Activated B cell treated with CpG ODN at 0.5 μM for 24 hours (primary cell): ENCODE results near the gene OCA2. TPM values are rescaled to one million over a fixed set of nuclear protein-coding genes. Genes with fewer than 3 reads are reported as not detected.
A peak's percentile ranks its signal among the peaks of the same experiment; 100 is the strongest.

Experiments used
- ATAC-seq: fragments of 200-7000 bp; cut with Tn5 transposase; one replicate; pipeline ENCODE4 v1.10.0; 2021; ENCODE audit warnings: low read depth, mild to moderate bottlenecking, moderate library complexity
- CTCF ChIA-PET: fragments of 350-600 bp; sonication (Branson Sonifier 250); formaldehyde crosslinking; loops from one replicate; lab custom pipeline; 2021; ENCODE audit warnings: antibody characterized with exemption; lab: Charles Lee
- POLR2A ChIA-PET: fragments of 350-600 bp; sonication (Branson Sonifier 250); formaldehyde crosslinking; loops from one replicate; lab custom pipeline; 2021; ENCODE audit warnings: antibody characterized with exemption; lab: Charles Lee
- DNase-seq: peaks from one replicate; pipeline ENCODE4 v3.0.0; 2022
- H3K27ac Mint-ChIP-seq: one replicate; pipeline ENCODE4 v1.8.0; 2020; ENCODE audit warnings: mixed read lengths
- H3K27me3 Mint-ChIP-seq: one replicate; pipeline ENCODE4 v1.8.0; 2021; ENCODE audit warnings: mixed read lengths
- H3K36me3 Mint-ChIP-seq: one replicate; pipeline ENCODE4 v1.8.0; 2021; ENCODE audit warnings: low read depth, mixed read lengths
- H3K4me1 Mint-ChIP-seq: one replicate; pipeline ENCODE4 v1.8.0; 2021; ENCODE audit warnings: mixed read lengths
- H3K4me3 Mint-ChIP-seq: one replicate; pipeline ENCODE4 v1.8.0; 2020; ENCODE audit warnings: mild to moderate bottlenecking, mixed read lengths
- H3K9me3 Mint-ChIP-seq: one replicate; pipeline ENCODE4 v1.8.0; 2020; ENCODE audit warnings: mixed read lengths
- intact Hi-C: fragments of 100-400 bp; cut with micrococcal nuclease; formaldehyde crosslinking; loops from one replicate; pipeline ENCODE4 v1.15.1; 2024
- total RNA-seq: library from RNA; stranded (reverse); gene quantifications from 2 replicates; pipeline ENCODE4 v1.2.3, GENCODE V29; 2022
- TF ChIP-seq, protein P1 (sequence below): fragments of 200-600 bp; IDR thresholded peaks from one replicate; pipeline ENCODE4 v1.8.0; 2022; ENCODE audit warnings: antibody characterized with exemption, mild to moderate bottlenecking

OCA2 gene
- total RNA-seq, 1 donor from 2014 or later = not detected

DNA sequence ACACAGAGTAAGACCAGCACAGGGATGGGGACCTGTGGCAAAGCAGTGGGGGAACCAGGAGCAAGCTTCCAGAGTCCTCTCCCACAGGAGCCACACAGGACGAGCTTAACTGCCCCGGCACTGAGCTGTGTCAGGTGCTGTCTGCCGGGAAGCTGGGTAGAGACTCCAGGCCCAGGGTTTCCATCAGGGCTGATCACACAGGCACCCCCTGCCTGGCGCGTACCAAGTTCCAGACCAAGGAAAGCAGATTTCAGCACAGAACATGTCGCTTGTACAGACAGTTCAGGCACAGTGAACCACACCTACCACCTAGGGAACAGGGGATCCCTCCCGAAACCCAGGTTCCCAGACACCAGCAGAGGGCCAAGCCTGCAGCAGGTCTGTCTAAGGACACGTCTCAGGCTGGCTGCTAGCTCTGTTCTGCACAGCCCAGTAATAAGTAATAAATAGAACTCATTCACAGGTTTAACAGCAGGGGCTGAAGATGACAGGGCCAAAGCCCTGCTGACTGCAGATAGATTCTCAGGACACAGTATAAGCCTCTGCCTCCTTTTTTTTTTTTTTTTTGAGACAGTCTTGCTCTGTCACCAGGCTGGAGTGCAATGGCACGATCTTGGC, 30.2 kb upstream of the OCA2 start:
- ChIA-PET CTCF (no interaction called here), POLR2A (no interaction called here)
- no peak overlapping the region for H3K4me3 Mint-ChIP-seq
- no peak overlapping the region for H3K27ac Mint-ChIP-seq
- H3K27me3 Mint-ChIP-seq = no peaks in the 10 kb centered on the region
- H3K36me3 Mint-ChIP-seq = peaks cover 47% of the 10 kb centered on the region
- TF ChIP-seq, protein P1, sequence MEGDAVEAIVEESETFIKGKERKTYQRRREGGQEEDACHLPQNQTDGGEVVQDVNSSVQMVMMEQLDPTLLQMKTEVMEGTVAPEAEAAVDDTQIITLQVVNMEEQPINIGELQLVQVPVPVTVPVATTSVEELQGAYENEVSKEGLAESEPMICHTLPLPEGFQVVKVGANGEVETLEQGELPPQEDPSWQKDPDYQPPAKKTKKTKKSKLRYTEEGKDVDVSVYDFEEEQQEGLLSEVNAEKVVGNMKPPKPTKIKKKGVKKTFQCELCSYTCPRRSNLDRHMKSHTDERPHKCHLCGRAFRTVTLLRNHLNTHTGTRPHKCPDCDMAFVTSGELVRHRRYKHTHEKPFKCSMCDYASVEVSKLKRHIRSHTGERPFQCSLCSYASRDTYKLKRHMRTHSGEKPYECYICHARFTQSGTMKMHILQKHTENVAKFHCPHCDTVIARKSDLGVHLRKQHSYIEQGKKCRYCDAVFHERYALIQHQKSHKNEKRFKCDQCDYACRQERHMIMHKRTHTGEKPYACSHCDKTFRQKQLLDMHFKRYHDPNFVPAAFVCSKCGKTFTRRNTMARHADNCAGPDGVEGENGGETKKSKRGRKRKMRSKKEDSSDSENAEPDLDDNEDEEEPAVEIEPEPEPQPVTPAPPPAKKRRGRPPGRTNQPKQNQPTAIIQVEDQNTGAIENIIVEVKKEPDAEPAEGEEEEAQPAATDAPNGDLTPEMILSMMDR = no peak
- ATAC-seq (no peak), DNase-seq (no peak)
- no peaks in the 10 kb centered on the region for H3K9me3 Mint-ChIP-seq
- intact Hi-C loops = loop anchor here (5.0 kb wide), 1 partner anchor 663 kb away; no protein-coding TSS in a partner anchor
- H3K4me1 Mint-ChIP-seq = peaks cover 10% of the 10 kb centered on the region

DNA sequence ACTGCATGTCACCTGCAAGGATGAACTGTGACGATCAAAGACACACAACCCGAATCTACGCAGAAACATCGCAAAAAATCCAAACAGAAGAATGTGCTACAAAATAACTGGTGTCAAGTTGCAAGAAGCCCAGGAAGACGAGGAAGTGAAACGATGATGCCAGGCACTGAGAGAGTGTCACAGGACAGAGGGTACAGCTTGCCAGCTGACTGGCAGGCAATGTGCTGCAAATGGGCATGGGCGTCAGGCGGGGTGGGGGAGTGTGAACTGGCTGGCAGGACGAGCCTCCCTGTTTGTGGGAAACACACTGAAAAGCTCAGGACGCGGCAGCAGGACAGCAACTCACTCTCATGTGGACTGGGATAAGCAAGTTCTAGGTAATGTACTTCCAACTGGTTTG, 28.9 kb upstream of the OCA2 start:
- Mint-ChIP-seq H3K36me3 (peaks cover 50% of the 10 kb centered on the region), H3K27me3 (no peaks in the 10 kb centered on the region), H3K4me3 (no peak overlapping the region), H3K4me1 (peaks cover 10% of the 10 kb centered on the region), H3K9me3 (no peaks in the 10 kb centered on the region), H3K27ac (peak overlapping the region; percentile 33)
- ChIA-PET POLR2A (no interaction called here), CTCF (no interaction called here)
- DNase-seq = no peak
- TF ChIP-seq, protein P1 = no peak
- peak; percentile 68 for ATAC-seq
- intact Hi-C loops = loop anchor here (5.0 kb wide), 1 partner anchor 664 kb away; no protein-coding TSS in a partner anchor

DNA sequence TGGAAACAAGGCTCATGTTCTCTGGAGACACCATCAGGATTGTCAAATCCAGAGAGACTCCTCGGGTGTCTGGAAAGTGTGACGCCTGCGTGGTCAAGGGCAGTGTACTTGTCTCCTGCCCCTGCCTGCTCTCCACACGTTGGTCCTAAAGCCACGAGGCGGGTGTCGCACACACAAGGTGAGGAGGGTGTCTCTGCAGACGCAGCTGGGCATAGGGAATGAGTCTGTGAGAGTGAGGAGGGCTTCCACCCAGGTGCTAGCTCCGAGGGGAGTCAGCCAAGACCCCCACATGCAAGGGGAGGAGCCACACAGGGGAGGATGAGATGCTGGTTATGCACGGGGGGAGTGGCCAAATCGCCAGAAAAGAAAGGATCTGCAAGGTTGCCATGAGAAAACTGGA, 27.9 kb upstream of the OCA2 start:
- Mint-ChIP-seq H3K4me3 (no peak overlapping the region), H3K27ac (no peak overlapping the region)

DNA sequence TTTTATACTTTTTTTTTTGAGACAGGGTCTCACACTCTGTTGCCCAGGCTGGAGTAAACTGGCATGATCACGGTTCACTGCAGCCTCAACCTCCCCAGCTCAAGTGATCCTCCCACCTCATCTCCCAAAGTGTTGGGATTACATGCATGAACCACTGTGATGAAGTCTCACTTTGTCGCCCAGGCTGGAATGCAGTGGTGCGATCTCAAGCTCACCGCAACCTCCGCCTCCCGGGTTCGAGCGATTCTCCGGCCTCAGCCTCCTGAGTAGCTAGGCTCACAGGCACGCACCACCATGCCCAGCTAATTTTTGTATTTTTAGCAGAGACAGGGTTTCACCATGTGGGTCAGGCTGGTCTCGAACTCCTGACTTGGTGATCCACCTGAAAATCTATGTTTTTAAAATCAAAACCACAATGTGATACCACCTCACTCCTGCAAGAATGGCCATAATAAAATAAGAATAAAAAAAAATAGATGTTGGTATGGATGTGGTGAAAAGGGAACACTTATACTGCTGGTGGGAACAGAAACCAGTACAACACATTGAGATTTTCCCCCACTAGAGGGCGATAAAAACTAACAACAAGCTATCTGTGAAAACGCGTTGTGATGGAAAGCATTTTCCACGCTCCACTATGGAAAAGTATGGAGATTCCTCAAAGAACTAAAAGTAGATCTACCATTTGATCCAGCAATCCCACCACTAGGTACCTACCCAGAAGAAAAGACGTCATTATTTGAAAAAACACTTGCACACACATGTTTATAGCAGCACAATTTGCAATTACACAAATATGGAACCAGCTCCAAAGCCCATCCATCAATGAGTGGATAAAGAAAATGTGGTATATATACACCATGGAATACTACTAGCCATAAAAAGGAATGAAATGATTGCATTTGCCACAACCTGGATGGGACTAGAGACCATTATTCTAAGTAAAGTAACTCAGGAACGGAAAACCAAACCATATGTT, 26.8 kb upstream of the OCA2 start:
- Mint-ChIP-seq H3K27me3 (no peaks in the 10 kb centered on the region), H3K4me3 (no peak overlapping the region), H3K36me3 (peaks cover 47% of the 10 kb centered on the region), H3K27ac (no peak overlapping the region), H3K4me1 (peaks cover 10% of the 10 kb centered on the region), H3K9me3 (no peaks in the 10 kb centered on the region)
- DNase-seq (no peak), ATAC-seq (no peak)
- intact Hi-C loops = loop anchor here (5.0 kb wide), 1 partner anchor 666 kb away; no protein-coding TSS in a partner anchor
- TF ChIP-seq, protein P1 = no peak
- ChIA-PET CTCF (interaction anchor here (0.8 to 1.7 kb wide), 6 partner anchors 9 to 1235 kb away, joined by 3 to 8 read pairs (median 4); no protein-coding TSS in a partner anchor), POLR2A (no interaction called here)

More for the DNA sequence above, 27.9 kb upstream of the OCA2 start:
- DNase-seq (no peak), ATAC-seq (no peak)
- Mint-ChIP-seq H3K27me3 (no peaks in the 10 kb centered on the region), H3K9me3 (no peaks in the 10 kb centered on the region), H3K4me1 (peaks cover 10% of the 10 kb centered on the region), H3K36me3 (peaks cover 49% of the 10 kb centered on the region)
- TF ChIP-seq, protein P1 = no peak
- POLR2A ChIA-PET = no interaction called here
- intact Hi-C loops = loop anchor here (5.0 kb wide), 1 partner anchor 665 kb away; no protein-coding TSS in a partner anchor
- CTCF ChIA-PET = interaction anchor here (1.6 kb wide), 1 partner anchor 9 kb away, joined by 7 read pairs; no protein-coding TSS in a partner anchor
